DND-41 (cell line): Measurements from ENCODE around the gene ZCCHC14.

Experiments used
- ATAC-seq: fragments of 200-7000 bp; cut with Tn5 transposase; 3 replicates; pipeline ENCODE4 v1.9.1; 2021; ENCODE audit warnings: low read depth; ENCODE audit not compliant: insufficient read depth
- DNase-seq: peaks from one replicate; pipeline ENCODE4 v3.0.0-alpha.2; 2020
- H2AFZ ChIP-seq: 2 replicates; pipeline ENCODE4 v1.6.0; 2012; ENCODE audit warnings: low read depth, low read length
- H3K27ac ChIP-seq: 2 replicates; pipeline ENCODE4 v1.5.1; 2012; ENCODE audit warnings: low read length, inconsistent platforms
- H3K27me3 ChIP-seq: fragments of 200-600 bp; sonication (generic); 2 replicates; pipeline ENCODE4 v1.6.0; 2012; ENCODE audit warnings: low read length, mild to moderate bottlenecking, inconsistent platforms; ENCODE audit not compliant: insufficient read depth, poor library complexity
- H3K36me3 ChIP-seq: 2 replicates; pipeline ENCODE4 v1.5.1; 2012; ENCODE audit warnings: low read length, inconsistent platforms; ENCODE audit not compliant: insufficient read depth
- H3K4me1 ChIP-seq: 2 replicates; pipeline ENCODE4 v1.5.1; 2012; ENCODE audit warnings: mild to moderate bottlenecking, low read length; ENCODE audit not compliant: insufficient read depth
- H3K4me2 ChIP-seq: 2 replicates; pipeline ENCODE4 v1.6.0; 2012; ENCODE audit warnings: mild to moderate bottlenecking, moderate library complexity, low read length, inconsistent platforms; ENCODE audit not compliant: insufficient read depth
- H3K4me3 ChIP-seq, 2 experiments: fragments of 200-600 bp in 1 of 2; shearing (Covaris generic) in 1 of 2; 2 replicates each; pipeline ENCODE4 v1.5.1; 2012 to 2016; ENCODE audit warnings: inconsistent platforms in 2 of 2, low read length in 2 of 2, mild to moderate bottlenecking in 2 of 2, low read depth in 1 of 2, moderate library complexity in 1 of 2
- H3K79me2 ChIP-seq: 2 replicates; pipeline ENCODE4 v1.6.0; 2012; ENCODE audit warnings: low read length, inconsistent platforms; ENCODE audit not compliant: insufficient read depth
- H3K9ac ChIP-seq: 2 replicates; pipeline ENCODE4 v1.6.0; 2012; ENCODE audit warnings: low read depth, mild to moderate bottlenecking, inconsistent platforms, low read length, moderate library complexity
- H3K9me3 ChIP-seq: 2 replicates; pipeline ENCODE4 v1.5.1; 2012; ENCODE audit warnings: low read length, moderate library complexity, mild to moderate bottlenecking, inconsistent platforms; ENCODE audit not compliant: insufficient read depth, severe bottlenecking
- H4K20me1 ChIP-seq: 2 replicates; pipeline ENCODE4 v1.6.0; 2012; ENCODE audit warnings: low read length; ENCODE audit not compliant: insufficient read depth
- CTCF ChIP-seq: IDR thresholded peaks from 2 replicates; pipeline ENCODE4 v1.5.1; 2012; ENCODE audit warnings: borderline replicate concordance, low read length, moderate library complexity, mild to moderate bottlenecking; ENCODE audit not compliant: poor library complexity, severe bottlenecking; ENCODE audit errors: extremely low read depth
- EZH2 ChIP-seq: IDR thresholded peaks from 3 replicates; pipeline ENCODE4 v1.6.1; 2012; ENCODE audit warnings: borderline replicate concordance, low read depth, mild to moderate bottlenecking, moderate library complexity, low read length, inconsistent platforms; ENCODE audit not compliant: severe bottlenecking

Gene ZCCHC14

GRCh38 chr16:87374313-87374712, 118.5 kb downstream of the ZCCHC14 start:
- no peak overlapping the region for H3K27ac ChIP-seq
- no peak for ATAC-seq
- H3K4me3 ChIP-seq: no peak overlapping the region
- no peak overlapping the region for H2AFZ ChIP-seq
- H4K20me1 ChIP-seq: peaks cover 64% of the 10 kb centered on the region
- no peaks in the 10 kb centered on the region for H3K4me1 ChIP-seq
- no peak overlapping the region for H3K9ac ChIP-seq
- H3K9me3 ChIP-seq: no peaks in the 10 kb centered on the region
- peaks cover 23% of the 10 kb centered on the region; the same call in 1 of the 2 replicates for H3K36me3 ChIP-seq
- H3K79me2 ChIP-seq: peaks cover 94% of the 10 kb centered on the region
- no peak overlapping the region for H3K4me2 ChIP-seq
- H3K27me3 ChIP-seq: no peaks in the 10 kb centered on the region
- no peak for DNase-seq
- no peak for TF ChIP-seq EZH2
- TF ChIP-seq CTCF: no peak

- H3K79me2 ChIP-seq: peaks cover 97% of the 10 kb centered on the region
- no peak for ATAC-seq
- H3K4me1 ChIP-seq: no peaks in the 10 kb centered on the region
- H3K9me3 ChIP-seq: no peaks in the 10 kb centered on the region
- H3K27me3 ChIP-seq: no peaks in the 10 kb centered on the region
- no peak overlapping the region for H3K4me2 ChIP-seq
- H3K9ac ChIP-seq: no peak overlapping the region; the same call in 1 of the 2 replicates
- H2AFZ ChIP-seq: no peak overlapping the region
- H4K20me1 ChIP-seq: peaks cover 72% of the 10 kb centered on the region
- DNase-seq: no peak
- H3K4me3 ChIP-seq: no peak overlapping the region
- no peak overlapping the region for H3K27ac ChIP-seq
- H3K36me3 ChIP-seq: peaks cover 17% of the 10 kb centered on the region; the same call in 1 of the 2 replicates
- TF ChIP-seq CTCF (no peak), EZH2 (no peak)
Observed at GRCh38 chr16:87372305-87372704, 120.5 kb downstream of the ZCCHC14 start.

GRCh38 chr16:87371261-87371866, 121.5 kb downstream of the ZCCHC14 start:
- H3K27me3 ChIP-seq: no peaks in the 10 kb centered on the region
- H3K4me2 ChIP-seq: no peak overlapping the region
- H3K36me3 ChIP-seq: peaks cover 20% of the 10 kb centered on the region; the same call in 1 of the 2 replicates
- peaks cover 97% of the 10 kb centered on the region for H3K79me2 ChIP-seq
- H3K4me3 ChIP-seq: no peak overlapping the region
- H3K4me1 ChIP-seq: no peaks in the 10 kb centered on the region
- ATAC-seq (no peak), DNase-seq (no peak)
- peaks cover 71% of the 10 kb centered on the region for H4K20me1 ChIP-seq
- no peak overlapping the region for H3K9ac ChIP-seq
- H3K9me3 ChIP-seq: no peaks in the 10 kb centered on the region
- H3K27ac ChIP-seq: no peak overlapping the region
- TF ChIP-seq CTCF: no peak
- TF ChIP-seq EZH2: no peak
- H2AFZ ChIP-seq: no peak overlapping the region
